Cerebellar nuclear complex (tissue), 1 donor: ENCODE measurements around the gene AK5.

Experiments used
- DNase-seq, 2 experiments: peaks; one replicate each; lab custom pipeline; 2025; lab: John Stamatoyannopoulos, UW

Gene AK5

GRCh38 chr1:77354536-77354935, 72.7 kb downstream of the AK5 start:
- DNase-seq = no peak

GRCh38 chr1:77355010-77355409, 73.2 kb downstream of the AK5 start:
- no peak for DNase-seq

- no peak for DNase-seq
These were observed 74.3 kb downstream of the AK5 start for GRCh38 chr1:77356136-77356535.

GRCh38 chr1:77360256-77360655, 78.4 kb downstream of the AK5 start:
- DNase-seq = no peak

- DNase-seq = no peak
These were observed 79.8 kb downstream of the AK5 start for GRCh38 chr1:77361621-77362020.

- DNase-seq = no peak
These were observed 88.3 kb downstream of the AK5 start for GRCh38 chr1:77370161-77370560.

- no peak for DNase-seq
These were observed 88.9 kb downstream of the AK5 start for GRCh38 chr1:77370583-77371306.

- no peak for DNase-seq
These were observed 89.6 kb downstream of the AK5 start for GRCh38 chr1:77371396-77371795.

GRCh38 chr1:77373702-77374101, 91.9 kb downstream of the AK5 start:
- DNase-seq = no peak

- no peak for DNase-seq
These were observed 93.7 kb downstream of the AK5 start for GRCh38 chr1:77375541-77375940.

GRCh38 chr1:77375990-77376389, 94.2 kb downstream of the AK5 start:
- DNase-seq = no peak

GRCh38 chr1:77378723-77379535, 97.1 kb downstream of the AK5 start:
- no peak for DNase-seq

- DNase-seq = no peak
These were observed 100.5 kb downstream of the AK5 start for GRCh38 chr1:77382366-77382765.

GRCh38 chr1:77383236-77383635, 101.4 kb downstream of the AK5 start:
- no peak for DNase-seq

- no peak for DNase-seq
These were observed 103.7 kb downstream of the AK5 start for GRCh38 chr1:77385551-77385950.

- DNase-seq = no peak
These were observed 104.5 kb downstream of the AK5 start for GRCh38 chr1:77386276-77386675.

GRCh38 chr1:77387553-77387952, 105.7 kb downstream of the AK5 start:
- DNase-seq = no peak

- no peak for DNase-seq
These were observed 106.8 kb downstream of the AK5 start for GRCh38 chr1:77388661-77389060.

- no peak for DNase-seq
These were observed 110.7 kb downstream of the AK5 start for GRCh38 chr1:77392486-77392885.

- DNase-seq = no peak
These were observed 112.3 kb downstream of the AK5 start for GRCh38 chr1:77394166-77394565.

- no peak for DNase-seq
These were observed 113.2 kb downstream of the AK5 start for GRCh38 chr1:77395051-77395450.

GRCh38 chr1:77398152-77398551, 116.3 kb downstream of the AK5 start:
- no peak for DNase-seq

- no peak for DNase-seq
These were observed 117.6 kb downstream of the AK5 start for GRCh38 chr1:77399250-77400086.
